Measurements from ENCODE around the gene RSPO4.

DNA sequence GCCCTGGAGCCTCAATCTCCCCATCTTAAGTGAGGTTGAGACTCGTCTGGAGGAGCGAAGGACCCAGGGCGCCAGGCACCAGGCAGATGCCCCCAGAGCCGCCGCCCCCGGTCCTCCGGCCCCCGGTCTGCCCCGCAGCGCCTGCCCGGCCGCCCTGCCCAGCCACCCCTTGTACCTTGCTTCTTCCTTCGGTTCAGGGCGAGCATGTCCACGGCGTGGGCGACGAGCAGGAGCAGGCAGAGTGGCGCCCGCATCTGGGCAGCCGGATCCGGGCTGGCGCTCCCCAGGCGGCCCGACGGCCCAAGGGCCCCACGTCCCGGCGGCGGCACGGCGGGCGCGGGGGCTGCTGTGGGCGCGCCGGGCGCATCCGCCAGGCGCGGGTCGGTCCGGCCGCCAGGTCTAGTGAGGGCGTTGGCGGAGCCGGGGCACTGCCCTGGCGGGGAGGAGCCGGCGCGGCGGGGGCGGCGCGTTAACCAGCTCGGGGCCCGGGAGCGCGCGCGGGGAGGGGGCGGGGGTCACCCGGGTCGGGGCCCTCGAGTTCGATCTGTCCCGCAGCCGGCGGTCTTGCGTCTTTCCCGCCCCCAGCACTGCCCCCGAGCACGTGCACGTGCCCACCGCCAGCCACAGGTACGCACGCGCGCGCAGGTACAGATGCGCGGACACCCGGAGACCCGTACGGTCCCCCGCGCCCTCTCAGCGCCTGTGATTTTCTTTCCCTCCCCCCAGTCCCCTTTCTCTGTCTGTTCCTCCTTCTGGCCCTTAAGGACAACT lies at the start of gene RSPO4:
- TF ChIP-seq CTCF (IDR thresholded peaks at IDR 0.05; ENCODE audit: borderline replicate concordance, extremely low read depth, low read length, poor library complexity, severe bottlenecking) (no peak), EZH2 (IDR thresholded peaks at IDR 0.05; ENCODE audit: borderline replicate concordance, low read depth, low read length, severe bottlenecking) (no peak)

Data from DND-41 (cell line).